Left ventricle myocardium inferior (tissue), 1 donor: ENCODE data around the gene AUP1. TPM values are rescaled to one million over a fixed set of nuclear protein-coding genes. Genes with fewer than 3 reads are reported as not detected.

ENCODE experiments used
- DNase-seq: peaks from one replicate; pipeline ENCODE4 v3.0.0-alpha.2; 2020
- H3K27ac ChIP-seq: fragments of 200-600 bp; replicated peaks from 2 replicates; pipeline ENCODE4 v1.8.0; 2021
- H3K27me3 ChIP-seq: fragments of 200-600 bp; 2 replicates; pipeline ENCODE4 v1.8.0; 2021; ENCODE audit warnings: low read depth
- H3K36me3 ChIP-seq: fragments of 200-600 bp; 2 replicates; pipeline ENCODE4 v1.8.0; 2021
- H3K4me1 ChIP-seq: fragments of 200-600 bp; 2 replicates; pipeline ENCODE4 v1.8.0; 2021
- H3K4me3 ChIP-seq: fragments of 200-600 bp; 2 replicates; pipeline ENCODE4 v1.8.0; 2021; ENCODE audit warnings: mild to moderate bottlenecking, moderate library complexity
- H3K9me3 ChIP-seq: fragments of 200-600 bp; replicated peaks from 2 replicates; pipeline ENCODE4 v1.8.0; 2021
- CTCF ChIP-seq: fragments of 200-600 bp; IDR thresholded peaks from 2 replicates; pipeline ENCODE4 v1.8.0; 2021; ENCODE audit warnings: antibody characterized with exemption, mild to moderate bottlenecking, borderline replicate concordance
- intact Hi-C: fragments of 100-400 bp; cut with micrococcal nuclease; formaldehyde crosslinking; loops from one replicate; pipeline ENCODE4 v1.11.0; 2022
- total RNA-seq: library from RNA; stranded (reverse); fragmentation: NEBNext Ultra II Directional; extraction: Animal tissue kit (Norgen Biotek cat#: 25700); gene quantifications from one replicate; pipeline ENCODE4 v1.2.1, GENCODE V29; 2021
- donor health status: DM: no; HTN: yes; CAD: no; lungs with severe emphysema.

The AUP1 gene
- total RNA-seq, 1 donor from 2014 or later = 46.9 TPM

GRCh38 chr2:74537140-74537539, 7.6 kb upstream of the AUP1 start:
- Histone ChIP-seq H3K4me3 (no peak overlapping the region), H3K27me3 (peaks cover 4% of the 10 kb centered on the region), H3K36me3 (peaks cover 21% of the 10 kb centered on the region), H3K27ac (no peak overlapping the region), H3K4me1 (peaks cover 24% of the 10 kb centered on the region), H3K9me3 (no peaks in the 10 kb centered on the region)
- no peak for TF ChIP-seq CTCF
- intact Hi-C loops = no loop called here
- DNase-seq = no peak

GRCh38 chr2:74536166-74536950, 6.9 kb upstream of the AUP1 start:
- peaks cover 32% of the 10 kb centered on the region for H3K4me1 ChIP-seq
- H3K36me3 ChIP-seq = peaks cover 29% of the 10 kb centered on the region
- H3K27me3 ChIP-seq = peaks cover 4% of the 10 kb centered on the region
- H3K9me3 ChIP-seq = no peaks in the 10 kb centered on the region
- no peak for TF ChIP-seq CTCF
- H3K27ac ChIP-seq = no peak overlapping the region
- DNase-seq = no peak
- intact Hi-C loops = no loop called here
- no peak overlapping the region for H3K4me3 ChIP-seq

GRCh38 chr2:74535440-74535965, 6.0 kb upstream of the AUP1 start:
- DNase-seq = no peak
- intact Hi-C loops = no loop called here
- no peak overlapping the region for H3K4me3 ChIP-seq
- H3K9me3 ChIP-seq = no peaks in the 10 kb centered on the region
- H3K27me3 ChIP-seq = peaks cover 4% of the 10 kb centered on the region
- no peak for TF ChIP-seq CTCF
- peaks cover 32% of the 10 kb centered on the region for H3K4me1 ChIP-seq
- no peak overlapping the region for H3K27ac ChIP-seq
- peaks cover 32% of the 10 kb centered on the region for H3K36me3 ChIP-seq

- Histone ChIP-seq H3K27me3 (peaks cover 1% of the 10 kb centered on the region), H3K9me3 (no peaks in the 10 kb centered on the region), H3K4me1 (peaks cover 31% of the 10 kb centered on the region), H3K4me3 (no peak overlapping the region), H3K27ac (no peak overlapping the region), H3K36me3 (peaks cover 32% of the 10 kb centered on the region)
- intact Hi-C loops = no loop called here
- no peak for DNase-seq
- no peak for TF ChIP-seq CTCF
These were observed 4.9 kb upstream of the AUP1 start for GRCh38 chr2:74534411-74534810.

- H3K36me3 ChIP-seq = peaks cover 32% of the 10 kb centered on the region
- intact Hi-C loops = no loop called here
- DNase-seq = no peak
- no peak overlapping the region for H3K4me3 ChIP-seq
- no peak overlapping the region for H3K27ac ChIP-seq
- no peaks in the 10 kb centered on the region for H3K9me3 ChIP-seq
- H3K27me3 ChIP-seq = no peaks in the 10 kb centered on the region
- TF ChIP-seq CTCF = no peak
- peaks cover 38% of the 10 kb centered on the region for H3K4me1 ChIP-seq
These were observed 4.0 kb upstream of the AUP1 start for GRCh38 chr2:74533464-74533863.
